GM13976 (cell line): ENCODE results near the gene SLC6A20.

Experiments
- DNase-seq: peaks from one replicate; pipeline ENCODE4 v3.0.0; 2012; ENCODE audit warnings: low spot score
- CTCF ChIP-seq: IDR thresholded peaks from 2 replicates; pipeline ENCODE4 v1.5.1; 2012; ENCODE audit warnings: borderline replicate concordance, mild to moderate bottlenecking; ENCODE audit not compliant: insufficient read depth; ENCODE audit errors: extremely low read depth, missing control alignments, control extremely low read depth
- in situ Hi-C: fragments of 300-500 bp; cut with MboI; formaldehyde crosslinking; loops from one replicate; pipeline ENCODE4 v1.12.0; 2022; ENCODE audit warnings: low sequenced_read_pairs, mixed read lengths, inconsistent platforms; ENCODE audit not compliant: unreplicated experiment

The SLC6A20 gene

GRCh38 chr3:45817831-45818522, 21.6 kb upstream of the SLC6A20 start:
- DNase-seq: no peak
- TF ChIP-seq CTCF: no peak
- in situ Hi-C loops: no loop called here

GRCh38 chr3:45816544-45816943, 20.2 kb upstream of the SLC6A20 start:
- no peak for TF ChIP-seq CTCF
- in situ Hi-C loops: no loop called here
- DNase-seq: no peak

GRCh38 chr3:45814322-45814721, 18.0 kb upstream of the SLC6A20 start:
- DNase-seq: no peak
- no peak for TF ChIP-seq CTCF
- in situ Hi-C loops: no loop called here

- in situ Hi-C loops: no loop called here
- TF ChIP-seq CTCF: no peak
- DNase-seq: no peak
These were observed 11.6 kb upstream of the SLC6A20 start for GRCh38 chr3:45807681-45808540.

GRCh38 chr3:45807133-45807532, 10.8 kb upstream of the SLC6A20 start:
- no peak for DNase-seq
- in situ Hi-C loops: no loop called here
- TF ChIP-seq CTCF: no peak

- in situ Hi-C loops: no loop called here
- DNase-seq: no peak
- no peak for TF ChIP-seq CTCF
These were observed 9.7 kb upstream of the SLC6A20 start for GRCh38 chr3:45806072-45806471.
